Liver (tissue), 9 donors: ENCODE results near the gene PPP1R11. TPM values are rescaled to one million over a fixed set of nuclear protein-coding genes. Genes with fewer than 3 reads are reported as not detected.
"Not testable (repeated sequence)": the region's sequence is repeated elsewhere in the genome, so short reads cannot be mapped to it uniquely, and the experiment has no call there.

Experiments used
- DNase-seq: peaks from one replicate; pipeline ENCODE4 v3.0.0-alpha.2; 2017; ENCODE audit warnings: low spot score
- H3K27ac ChIP-seq, 2 donors: one replicate each; pipeline ENCODE4 v1.7.0; 2013; ENCODE audit warnings: inconsistent platforms in 2 of 2, low read length in 2 of 2, control low read depth in 1 of 2, low read depth in 1 of 2, mild to moderate bottlenecking in 1 of 2
- H3K27me3 ChIP-seq, 4 donors: one replicate each; pipeline versions ENCODE4 v1.6.1 to v1.7.0; 2013; ENCODE audit warnings: low read length in 3 of 4, inconsistent platforms in 1 of 4, mild to moderate bottlenecking in 1 of 4, moderate library complexity in 1 of 4; ENCODE audit not compliant: control insufficient read depth in 4 of 4, insufficient read depth in 4 of 4
- H3K36me3 ChIP-seq, 4 donors: one replicate each; pipeline versions ENCODE4 v1.6.1 to v1.7.0; 2013; ENCODE audit warnings: low read length in 3 of 4, mild to moderate bottlenecking in 3 of 4, low read depth in 1 of 4, moderate library complexity in 1 of 4; ENCODE audit not compliant: control insufficient read depth in 4 of 4, insufficient read depth in 3 of 4
- H3K4me1 ChIP-seq, 4 donors: one replicate each; pipeline versions ENCODE4 v1.6.1 to v1.7.0; 2013; ENCODE audit warnings: low read length in 3 of 4, mild to moderate bottlenecking in 3 of 4, moderate library complexity in 1 of 4; ENCODE audit not compliant: control insufficient read depth in 4 of 4, insufficient read depth in 4 of 4
- H3K4me3 ChIP-seq, 3 donors: one replicate each; pipeline versions ENCODE4 v1.6.1 to v1.7.0; 2013; ENCODE audit warnings: low read length in 3 of 3, control low read depth in 1 of 3, low read depth in 1 of 3, mild to moderate bottlenecking in 1 of 3
- H3K9ac ChIP-seq, 2 donors: one replicate each; pipeline ENCODE4 v1.7.0; 2013; ENCODE audit warnings: low read length in 2 of 2, mild to moderate bottlenecking in 2 of 2, moderate library complexity in 2 of 2, control low read depth in 1 of 2, low read depth in 1 of 2
- H3K9me3 ChIP-seq, 4 donors: one replicate each; pipeline versions ENCODE4 v1.6.1 to v1.7.0; 2013; ENCODE audit warnings: low read length in 3 of 4; ENCODE audit not compliant: control insufficient read depth in 4 of 4
- ATF3 ChIP-seq: IDR thresholded peaks from 2 replicates; pipeline ENCODE4 v1.6.1; 2016; ENCODE audit warnings: antibody characterized with exemption
- CTCF ChIP-seq: fragments of 150-350 bp; IDR thresholded peaks from 2 replicates; pipeline ENCODE4 v1.5.1; 2017; ENCODE audit warnings: improper control_type of control experiment, low read depth, low read length; ENCODE audit not compliant: missing input control
- FOXA1 ChIP-seq: IDR thresholded peaks from 2 replicates; pipeline ENCODE4 v1.6.1; 2016; ENCODE audit warnings: antibody characterized with exemption
- FOXA2 ChIP-seq: IDR thresholded peaks from 2 replicates; pipeline ENCODE4 v1.6.1; 2016; ENCODE audit warnings: antibody characterized with exemption
- GABPA ChIP-seq, 2 donors: IDR thresholded peaks in 1 of 2; conservative IDR thresholded peaks in 1 of 2; 2 replicates each; pipeline ENCODE4 v1.6.1; 2016; ENCODE audit warnings: antibody characterized with exemption in 2 of 2, mild to moderate bottlenecking in 1 of 2, moderate library complexity in 1 of 2
- HNF4A ChIP-seq, 2 donors: conservative IDR thresholded peaks; 2 replicates each; pipeline ENCODE4 v1.6.1; 2016; ENCODE audit warnings: antibody characterized with exemption in 2 of 2, mild to moderate bottlenecking in 2 of 2
- HNF4G ChIP-seq: IDR thresholded peaks from 2 replicates; pipeline ENCODE4 v1.6.1; 2016; ENCODE audit warnings: antibody characterized with exemption
- JUND ChIP-seq, 2 donors: IDR thresholded peaks; 2 replicates each; pipeline ENCODE4 v1.6.1; 2016; ENCODE audit warnings: antibody characterized with exemption in 2 of 2
- RAD21 ChIP-seq, 2 donors: IDR thresholded peaks; 2 replicates each; pipeline ENCODE4 v1.6.1; 2016; ENCODE audit warnings: antibody characterized with exemption in 2 of 2, mild to moderate bottlenecking in 2 of 2
- RXRA ChIP-seq, 2 donors: IDR thresholded peaks; 2 replicates each; pipeline ENCODE4 v1.6.1; 2017 to 2018; ENCODE audit warnings: antibody characterized with exemption in 2 of 2, mild to moderate bottlenecking in 1 of 2
- SP1 ChIP-seq: IDR thresholded peaks from 2 replicates; pipeline ENCODE4 v1.6.1; 2018; ENCODE audit warnings: antibody characterized with exemption, mild to moderate bottlenecking
- TAF1 ChIP-seq: conservative IDR thresholded peaks from 2 replicates; pipeline ENCODE4 v1.6.1; 2016; ENCODE audit warnings: antibody characterized with exemption, mild to moderate bottlenecking
- YY1 ChIP-seq: IDR thresholded peaks from 2 replicates; pipeline ENCODE4 v1.6.1; 2016; ENCODE audit warnings: antibody characterized with exemption, mild to moderate bottlenecking
- ZBTB33 ChIP-seq: IDR thresholded peaks from 2 replicates; pipeline ENCODE4 v1.6.1; 2016; ENCODE audit warnings: antibody characterized with exemption
- WGBS: extraction: QIAGEN DNeasy Blood & Tissue Kit; methylation state at CpG from one replicate; pipeline ENCODE4 v1.1.7; 2013; 5-methylcytosine and 5-hydroxymethylcytosine counted together
- polyA plus RNA-seq, 2 donors: library from polyadenylated mRNA; stranded (reverse) in 1 of 2; unstranded in 1 of 2; fragments of 200-250 nt in 1 of 2; fragments of >200 nt in 1 of 2; fragmentation: Nextera tagmentation in 1 of 2; extraction: Ambion mirVana in 1 of 2; gene quantifications; one replicate each; pipeline versions ENCODE4 v1.2.1 to v1.2.3, GENCODE V29; 2013 to 2015
- total RNA-seq, 2 donors: library from RNA; depleted of rRNA; stranded (reverse); fragments of >200 nt; gene quantifications; one replicate each; pipeline ENCODE4 v1.2.3, GENCODE V29; 2014
- TF ChIP-seq, protein P1 (sequence below): IDR thresholded peaks from 2 replicates; pipeline ENCODE4 v1.6.1; 2016; ENCODE audit warnings: antibody characterized with exemption
- donor health status: healthy.
- donor health status: healthy.
- donor health status: healthy.
- donor health status: healthy.
- donor health status: healthy.

Gene PPP1R11
- total and polyA plus RNA-seq, 4 donors, result 7.8 to 30.9 (median 19.5) TPM

GRCh38 chr6:30033440-30033839 lies 33.6 kb upstream of the PPP1R11 start:
- not testable (repeated sequence) for H3K36me3 ChIP-seq, DNase-seq, H3K9ac ChIP-seq, H3K27ac ChIP-seq, H3K27me3 ChIP-seq, H3K9me3 ChIP-seq, H3K4me3 ChIP-seq, H3K4me1 ChIP-seq
- 41% methylated on average over 5 of the region's 5 CpGs for WGBS
- peak in 1 of 2 donors; percentile 44 for TF ChIP-seq GABPA (IDR thresholded peaks at IDR 0.05 in 1 of 2, conservative IDR thresholded peaks at IDR 0.05 in 1 of 2)
- TF ChIP-seq FOXA1, result peak; percentile 24
- TF ChIP-seq, protein P1, sequence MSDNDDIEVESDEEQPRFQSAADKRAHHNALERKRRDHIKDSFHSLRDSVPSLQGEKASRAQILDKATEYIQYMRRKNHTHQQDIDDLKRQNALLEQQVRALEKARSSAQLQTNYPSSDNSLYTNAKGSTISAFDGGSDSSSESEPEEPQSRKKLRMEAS, result peak; percentile 56
- peak; percentile 93 for TF ChIP-seq ATF3
- peak; percentile 65 for TF ChIP-seq HNF4A (conservative IDR thresholded peaks at IDR 0.05)
- peak; percentile 9 to 37 for TF ChIP-seq RAD21 (IDR thresholded peaks at IDR 0.05)
- peak; percentile 50 for TF ChIP-seq YY1
- peak; percentile 65 for TF ChIP-seq FOXA2
- TF ChIP-seq SP1, result peak; percentile 73
- TF ChIP-seq RXRA (IDR thresholded peaks at IDR 0.05), result peak in 1 of 2 donors; percentile 61
- TF ChIP-seq JUND (IDR thresholded peaks at IDR 0.05), result peak; percentile 93 to 96
- peak; percentile 16 for TF ChIP-seq HNF4G

DNA sequence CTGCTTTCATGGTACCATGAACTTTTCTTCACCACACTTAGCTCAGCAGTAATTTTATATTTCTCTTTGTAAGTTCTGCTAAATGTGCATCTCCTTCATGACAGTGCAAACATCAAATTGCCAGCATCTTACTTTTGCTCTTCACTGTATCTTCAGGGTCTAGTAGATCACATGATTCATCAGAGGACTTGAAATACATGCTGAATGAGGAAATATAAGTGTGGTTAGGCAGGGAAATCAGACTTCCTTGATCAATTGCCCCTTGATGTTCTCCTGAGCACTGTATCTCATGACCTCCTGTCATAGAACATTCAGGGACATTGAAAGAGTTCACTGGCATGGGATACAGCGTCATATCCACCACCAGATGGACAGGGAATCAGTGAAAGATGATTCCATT lies 31.2 kb upstream of the PPP1R11 start:
- Histone ChIP-seq H3K9ac (no peak overlapping the region), H3K27ac (no peak overlapping the region), H3K4me1 (peaks cover 0 to 5% (median 2%) of the 10 kb centered on the region in 4 donors), H3K4me3 (no peak overlapping the region), H3K36me3 (peaks cover 0 to 3% (median 0%) of the 10 kb centered on the region in 4 donors), H3K9me3 (no peaks in the 10 kb centered on the region), H3K27me3 (no peaks in the 10 kb centered on the region)
- 96% methylated on average over 1 of the region's 1 CpG for WGBS
- TF ChIP-seq ATF3 (no peak), CTCF (no peak), TAF1 (no peak), RAD21 (IDR thresholded peaks at IDR 0.05) (no peak), ZBTB33 (no peak), HNF4A (conservative IDR thresholded peaks at IDR 0.05) (no peak), FOXA1 (no peak), JUND (IDR thresholded peaks at IDR 0.05) (no peak), GABPA (IDR thresholded peaks at IDR 0.05 in 1 of 2, conservative IDR thresholded peaks at IDR 0.05 in 1 of 2) (no peak), SP1 (no peak), RXRA (IDR thresholded peaks at IDR 0.05) (no peak), FOXA2 (no peak)
- DNase-seq, result no peak
